Suprapubic skin (tissue), 4 donors: ENCODE results near the gene GIMAP5.

Source experiments
- EP300 ChIP-seq: sonication (generic); formaldehyde crosslinking; IDR thresholded peaks from one replicate; pipeline ENCODE4 v1.6.1; 2017; ENCODE audit warnings: antibody characterized with exemption
- POLR2A ChIP-seq, 2 donors: fragments of 450-650 bp; IDR thresholded peaks; one replicate each; pipeline ENCODE4 v1.6.1; 2017; ENCODE audit warnings: antibody characterized with exemption in 2 of 2, mild to moderate bottlenecking in 2 of 2, moderate library complexity in 2 of 2
- POLR2AphosphoS5 ChIP-seq, 3 donors: sonication (generic); formaldehyde crosslinking; IDR thresholded peaks; one replicate each; pipeline ENCODE4 v1.6.1; 2017; ENCODE audit warnings: antibody characterized with exemption in 3 of 3
- TF ChIP-seq, protein P1 (sequence below), 2 donors: fragments of 200-600 bp in 1 of 2; fragments of 450-650 bp in 1 of 2; sonication (generic) in 1 of 2; IDR thresholded peaks; one replicate each; pipeline ENCODE4 v1.5.1; 2016 to 2019; ENCODE audit warnings: antibody characterized with exemption in 2 of 2, mild to moderate bottlenecking in 1 of 2, moderate library complexity in 1 of 2

DNA sequence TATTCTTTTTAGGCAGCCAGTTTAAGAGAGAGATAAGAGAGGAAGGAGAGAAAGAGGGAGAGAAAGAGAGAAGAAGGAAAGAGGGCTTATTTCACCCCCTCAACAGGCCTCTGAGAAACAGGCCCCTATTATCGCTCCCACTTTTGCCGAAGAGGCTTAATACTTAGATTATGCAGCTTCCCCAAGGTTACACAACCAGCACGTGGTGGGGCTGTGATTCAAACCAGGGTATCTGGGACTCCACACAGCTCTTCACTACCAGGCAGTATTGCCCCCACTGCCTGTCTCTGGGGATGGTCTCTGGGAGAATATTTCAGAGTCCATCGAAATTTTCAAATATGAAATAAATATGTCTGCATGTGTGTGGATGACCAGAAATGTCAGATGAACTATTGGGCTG is 17.8 kb upstream of the GIMAP5 start:
- TF ChIP-seq, protein P1, sequence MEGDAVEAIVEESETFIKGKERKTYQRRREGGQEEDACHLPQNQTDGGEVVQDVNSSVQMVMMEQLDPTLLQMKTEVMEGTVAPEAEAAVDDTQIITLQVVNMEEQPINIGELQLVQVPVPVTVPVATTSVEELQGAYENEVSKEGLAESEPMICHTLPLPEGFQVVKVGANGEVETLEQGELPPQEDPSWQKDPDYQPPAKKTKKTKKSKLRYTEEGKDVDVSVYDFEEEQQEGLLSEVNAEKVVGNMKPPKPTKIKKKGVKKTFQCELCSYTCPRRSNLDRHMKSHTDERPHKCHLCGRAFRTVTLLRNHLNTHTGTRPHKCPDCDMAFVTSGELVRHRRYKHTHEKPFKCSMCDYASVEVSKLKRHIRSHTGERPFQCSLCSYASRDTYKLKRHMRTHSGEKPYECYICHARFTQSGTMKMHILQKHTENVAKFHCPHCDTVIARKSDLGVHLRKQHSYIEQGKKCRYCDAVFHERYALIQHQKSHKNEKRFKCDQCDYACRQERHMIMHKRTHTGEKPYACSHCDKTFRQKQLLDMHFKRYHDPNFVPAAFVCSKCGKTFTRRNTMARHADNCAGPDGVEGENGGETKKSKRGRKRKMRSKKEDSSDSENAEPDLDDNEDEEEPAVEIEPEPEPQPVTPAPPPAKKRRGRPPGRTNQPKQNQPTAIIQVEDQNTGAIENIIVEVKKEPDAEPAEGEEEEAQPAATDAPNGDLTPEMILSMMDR (IDR thresholded peaks at IDR 0.05), result no peak
- no peak for TF ChIP-seq POLR2A (IDR thresholded peaks at IDR 0.05)
- no peak for TF ChIP-seq POLR2AphosphoS5 (IDR thresholded peaks at IDR 0.05)
- TF ChIP-seq EP300, result no peak
